ENCODE results near the gene TBL1Y.
"Not testable (repeated sequence)": the region's sequence is repeated elsewhere in the genome, so short reads cannot be mapped to it uniquely, and the experiment has no call there.

Gene TBL1Y

DNA sequence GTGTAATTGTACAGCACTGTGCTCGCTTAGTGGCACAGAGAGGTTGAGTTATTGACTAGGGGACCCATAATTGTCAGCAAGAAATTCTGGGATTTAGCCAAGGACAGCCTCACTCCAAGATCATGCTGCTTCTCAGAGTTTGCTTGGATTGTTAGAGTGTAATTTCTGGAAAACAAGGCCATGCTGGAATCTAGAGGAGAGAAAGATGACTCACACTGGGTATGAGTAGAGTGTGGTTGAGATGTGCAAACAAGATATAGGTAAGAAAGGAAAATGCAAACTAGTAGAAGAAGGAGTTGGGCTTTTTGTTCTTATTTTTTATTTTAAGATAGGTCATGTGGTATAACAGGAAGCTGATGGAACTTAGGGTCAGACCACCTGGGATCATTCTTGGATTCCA, 97.4 kb downstream of the TBL1Y start:
- H2AFZ ChIP-seq (ENCODE audit: low read length, unreplicated experiment) = no peak overlapping the region
- H3K79me2 ChIP-seq (ENCODE audit: control insufficient read depth, insufficient read depth, low read length, unreplicated experiment) = no peaks in the 10 kb centered on the region
- H3K4me3 ChIP-seq (ENCODE audit: low read depth, low read length) = no peak overlapping the region
- no peak overlapping the region for H3K27ac ChIP-seq (ENCODE audit: low read depth, low read length)
- no peaks in the 10 kb centered on the region for H3K36me3 ChIP-seq (ENCODE audit: insufficient read depth, low read length)
- H3K4me1 ChIP-seq (ENCODE audit: control insufficient read depth, insufficient read depth, low read length, unreplicated experiment) = no peaks in the 10 kb centered on the region
- H3K27me3 ChIP-seq (ENCODE audit: insufficient read depth, low read length) = no peaks in the 10 kb centered on the region

DNA sequence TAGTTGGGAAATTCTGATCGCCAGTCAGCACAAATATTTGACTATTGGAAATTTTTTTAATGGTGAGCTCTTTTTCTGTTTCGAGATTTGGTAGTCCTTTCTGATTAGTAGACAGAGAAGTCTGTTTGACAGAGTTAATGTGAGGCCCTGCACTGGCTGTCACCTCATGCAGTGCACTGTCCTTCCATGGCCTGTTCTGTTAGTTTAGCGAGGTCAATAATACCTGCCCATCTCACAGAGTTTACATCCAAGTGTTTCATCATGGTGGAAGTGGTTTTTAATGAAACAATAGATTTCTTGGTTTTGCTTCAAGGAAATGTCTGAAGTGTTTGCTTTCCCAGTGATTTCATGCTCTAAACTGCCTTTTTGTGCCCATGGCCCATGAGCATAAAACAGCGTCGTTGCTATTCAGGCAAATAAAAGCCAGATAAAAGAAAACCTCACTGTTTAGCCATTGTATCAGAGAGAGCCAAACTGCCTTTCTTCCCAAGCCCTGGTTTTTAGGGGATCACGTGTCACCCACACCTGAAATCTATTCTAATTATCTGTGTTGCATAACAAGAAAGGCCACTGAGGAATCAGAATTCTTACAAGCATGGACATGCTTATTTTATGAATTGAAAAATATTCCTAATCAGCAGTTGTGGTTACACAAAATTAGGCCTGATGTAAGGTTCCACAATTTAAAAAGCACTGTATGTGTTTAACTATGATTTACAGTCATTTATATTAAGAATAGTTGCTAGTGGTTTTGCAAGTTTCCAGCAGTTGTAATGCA, 98.3 kb downstream of the TBL1Y start:
- no peaks in the 10 kb centered on the region for H3K36me3 ChIP-seq (ENCODE audit: insufficient read depth, low read length)
- no peaks in the 10 kb centered on the region for H3K27me3 ChIP-seq (ENCODE audit: insufficient read depth, low read length)
- no peak overlapping the region for H2AFZ ChIP-seq (ENCODE audit: low read length, unreplicated experiment)
- no peaks in the 10 kb centered on the region for H3K4me1 ChIP-seq (ENCODE audit: control insufficient read depth, insufficient read depth, low read length, unreplicated experiment)
- no peak overlapping the region for H3K27ac ChIP-seq (ENCODE audit: low read depth, low read length)
- H3K4me3 ChIP-seq (ENCODE audit: low read depth, low read length) = no peak overlapping the region
- no peaks in the 10 kb centered on the region for H3K79me2 ChIP-seq (ENCODE audit: control insufficient read depth, insufficient read depth, low read length, unreplicated experiment)

DNA sequence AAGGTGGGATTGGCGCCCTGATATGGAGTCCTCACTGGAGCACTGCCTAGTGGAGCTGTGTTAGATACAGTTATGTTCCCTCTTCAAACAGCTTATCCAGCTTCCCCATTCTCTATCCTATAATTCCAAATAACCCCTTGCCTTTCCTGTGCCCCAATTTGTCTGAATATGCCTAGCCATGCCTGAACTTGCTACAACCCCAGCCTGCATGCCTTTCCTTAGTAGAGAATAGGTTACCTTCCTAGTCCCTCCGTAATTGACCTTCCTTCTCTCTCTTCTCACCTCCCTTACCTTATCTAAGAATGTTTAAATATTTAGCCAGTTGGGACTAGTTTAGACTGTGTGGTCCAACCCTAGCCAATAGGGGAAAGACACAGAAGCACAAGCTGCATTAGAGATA, 102.6 kb downstream of the TBL1Y start:
- no peaks in the 10 kb centered on the region for H3K79me2 ChIP-seq (ENCODE audit: control insufficient read depth, insufficient read depth, low read length, unreplicated experiment)
- H3K4me3 ChIP-seq (ENCODE audit: low read depth, low read length) = no peak overlapping the region
- H3K27me3 ChIP-seq (ENCODE audit: insufficient read depth, low read length) = no peaks in the 10 kb centered on the region
- H3K4me1 ChIP-seq (ENCODE audit: control insufficient read depth, insufficient read depth, low read length, unreplicated experiment) = no peaks in the 10 kb centered on the region
- H3K27ac ChIP-seq (ENCODE audit: low read depth, low read length) = no peak overlapping the region
- H3K36me3 ChIP-seq (ENCODE audit: insufficient read depth, low read length) = no peaks in the 10 kb centered on the region
- no peak overlapping the region for H2AFZ ChIP-seq (ENCODE audit: low read length, unreplicated experiment)

DNA sequence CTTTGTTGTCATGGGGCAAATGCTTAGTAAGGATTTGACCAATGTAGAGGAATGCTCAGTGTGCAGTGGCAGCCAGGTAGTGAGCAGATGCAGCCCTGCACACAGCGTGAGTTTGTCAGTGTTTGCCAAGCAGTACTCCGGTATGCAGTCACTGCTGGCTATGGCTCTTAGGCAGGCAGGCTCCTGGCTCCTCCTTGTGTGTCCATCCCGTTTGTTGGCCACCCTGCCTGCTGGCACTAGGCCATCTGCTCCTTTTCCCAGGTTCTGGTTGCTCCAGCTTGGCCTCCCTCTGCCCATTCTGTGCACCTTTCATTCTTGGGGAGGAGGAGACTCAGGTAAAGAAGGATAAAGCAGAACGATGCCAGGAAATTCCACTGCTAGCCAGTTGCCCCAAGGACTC, 106.0 kb downstream of the TBL1Y start:
- H3K79me2 ChIP-seq (ENCODE audit: control insufficient read depth, insufficient read depth, low read length, unreplicated experiment) = no peaks in the 10 kb centered on the region
- no peak overlapping the region for H3K4me3 ChIP-seq (ENCODE audit: low read depth, low read length)
- no peak overlapping the region for H2AFZ ChIP-seq (ENCODE audit: low read length, unreplicated experiment)
- no peaks in the 10 kb centered on the region for H3K27me3 ChIP-seq (ENCODE audit: insufficient read depth, low read length)
- no peaks in the 10 kb centered on the region for H3K36me3 ChIP-seq (ENCODE audit: insufficient read depth, low read length)
- H3K27ac ChIP-seq (ENCODE audit: low read depth, low read length) = no peak overlapping the region
- no peaks in the 10 kb centered on the region for H3K4me1 ChIP-seq (ENCODE audit: control insufficient read depth, insufficient read depth, low read length, unreplicated experiment)

DNA sequence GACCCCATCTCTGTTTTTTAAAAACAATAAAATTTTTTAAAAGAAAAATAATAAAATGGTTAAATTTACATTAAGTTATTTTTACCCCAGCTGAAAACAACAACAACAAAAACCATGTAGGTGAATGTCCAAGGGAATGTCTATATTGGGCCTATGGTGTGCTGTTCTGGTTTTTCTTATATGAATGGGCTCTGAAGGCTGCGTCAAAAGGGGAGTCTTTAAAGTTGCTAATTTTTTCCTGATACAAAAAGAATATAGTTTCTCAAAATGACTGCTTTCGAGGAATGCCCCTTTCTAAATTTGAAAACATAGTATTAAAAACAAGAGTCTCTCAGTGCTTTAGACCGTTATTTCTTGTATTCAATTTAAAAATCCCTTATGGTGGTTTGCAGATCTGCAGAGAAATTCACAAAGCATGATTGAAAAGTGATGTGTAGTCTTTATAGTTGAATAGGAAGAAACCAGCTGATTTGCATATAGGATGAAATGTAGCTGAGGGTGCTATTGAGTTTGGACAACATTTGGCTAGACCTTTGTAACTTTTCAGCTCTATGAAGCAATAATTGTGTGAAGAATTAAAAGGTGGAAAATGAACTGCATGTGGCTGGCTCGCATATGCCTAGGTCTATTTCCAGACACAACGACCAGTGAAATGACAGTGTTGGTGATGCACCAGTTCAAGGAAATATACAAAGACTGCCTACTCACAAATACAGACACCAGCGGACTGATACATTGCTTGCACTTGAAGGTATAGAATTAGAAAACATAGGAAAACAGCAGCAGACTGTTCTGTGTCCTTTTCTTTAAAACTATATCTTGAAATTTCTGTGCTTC, 107.0 kb downstream of the TBL1Y start:
- Histone ChIP-seq H3K79me2 (ENCODE audit: control insufficient read depth, insufficient read depth, low read length, unreplicated experiment) (no peaks in the 10 kb centered on the region), H3K27me3 (ENCODE audit: insufficient read depth, low read length) (no peaks in the 10 kb centered on the region), H3K27ac (ENCODE audit: low read depth, low read length) (no peak overlapping the region), H3K4me3 (ENCODE audit: low read depth, low read length) (no peak overlapping the region), H3K4me1 (ENCODE audit: control insufficient read depth, insufficient read depth, low read length, unreplicated experiment) (no peaks in the 10 kb centered on the region), H2AFZ (ENCODE audit: low read length, unreplicated experiment) (no peak overlapping the region), H3K36me3 (ENCODE audit: insufficient read depth, low read length) (no peaks in the 10 kb centered on the region)

DNA sequence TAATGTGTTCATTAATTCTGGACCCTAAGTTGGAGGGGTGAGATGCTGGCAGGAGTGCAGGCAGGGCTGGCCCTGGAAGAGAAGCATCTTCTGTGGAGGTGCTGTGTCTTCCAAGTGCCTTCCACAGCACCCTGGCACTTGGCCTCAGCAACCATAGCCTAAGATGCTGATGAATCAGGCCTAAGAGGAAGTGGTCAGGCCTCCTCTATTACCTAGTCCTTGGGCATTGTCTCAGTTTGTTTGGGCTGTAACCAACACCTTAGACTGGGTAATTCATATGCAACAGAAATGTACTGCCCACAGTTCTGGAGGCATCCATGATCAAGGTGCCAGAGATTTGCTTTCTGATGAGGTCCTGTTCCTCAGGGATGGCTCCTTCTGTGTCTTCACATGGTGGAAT, 128.5 kb downstream of the TBL1Y start:
- no peaks in the 10 kb centered on the region for H3K36me3 ChIP-seq (ENCODE audit: insufficient read depth, low read length)
- H3K27me3 ChIP-seq (ENCODE audit: insufficient read depth, low read length) = no peaks in the 10 kb centered on the region
- no peak overlapping the region for H3K27ac ChIP-seq (ENCODE audit: low read depth, low read length)
- H3K79me2 ChIP-seq (ENCODE audit: control insufficient read depth, insufficient read depth, low read length, unreplicated experiment) = no peaks in the 10 kb centered on the region
- H2AFZ ChIP-seq (ENCODE audit: low read length, unreplicated experiment) = no peak overlapping the region
- no peaks in the 10 kb centered on the region for H3K4me1 ChIP-seq (ENCODE audit: control insufficient read depth, insufficient read depth, low read length, unreplicated experiment)
- H3K4me3 ChIP-seq (ENCODE audit: low read depth, low read length) = no peak overlapping the region

DNA sequence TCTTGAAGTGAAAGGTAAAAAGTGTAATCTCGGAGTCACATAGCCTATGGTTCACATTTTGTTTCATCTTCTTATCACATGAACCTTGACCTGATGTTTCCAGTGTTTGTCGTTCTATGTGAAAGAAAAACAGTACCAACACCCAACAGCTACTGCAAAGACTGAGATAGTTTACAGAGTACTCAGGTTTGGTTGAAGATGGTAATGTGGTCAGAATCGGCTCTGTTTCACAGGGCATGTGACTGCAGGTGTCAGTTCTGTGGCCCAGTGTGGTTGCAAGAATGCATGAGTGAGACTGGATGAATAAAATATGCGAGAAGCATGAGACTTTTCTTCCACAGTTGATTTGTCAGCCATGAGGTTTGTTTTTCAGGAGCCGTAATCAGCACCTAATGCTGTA, 130.2 kb downstream of the TBL1Y start:
- H3K27me3 ChIP-seq (ENCODE audit: insufficient read depth, low read length) = no peaks in the 10 kb centered on the region
- no peak overlapping the region for H2AFZ ChIP-seq (ENCODE audit: low read length, unreplicated experiment)
- H3K4me3 ChIP-seq (ENCODE audit: low read depth, low read length) = no peak overlapping the region
- no peaks in the 10 kb centered on the region for H3K36me3 ChIP-seq (ENCODE audit: insufficient read depth, low read length)
- no peaks in the 10 kb centered on the region for H3K4me1 ChIP-seq (ENCODE audit: control insufficient read depth, insufficient read depth, low read length, unreplicated experiment)
- no peak overlapping the region for H3K27ac ChIP-seq (ENCODE audit: low read depth, low read length)
- H3K79me2 ChIP-seq (ENCODE audit: control insufficient read depth, insufficient read depth, low read length, unreplicated experiment) = no peaks in the 10 kb centered on the region

DNA sequence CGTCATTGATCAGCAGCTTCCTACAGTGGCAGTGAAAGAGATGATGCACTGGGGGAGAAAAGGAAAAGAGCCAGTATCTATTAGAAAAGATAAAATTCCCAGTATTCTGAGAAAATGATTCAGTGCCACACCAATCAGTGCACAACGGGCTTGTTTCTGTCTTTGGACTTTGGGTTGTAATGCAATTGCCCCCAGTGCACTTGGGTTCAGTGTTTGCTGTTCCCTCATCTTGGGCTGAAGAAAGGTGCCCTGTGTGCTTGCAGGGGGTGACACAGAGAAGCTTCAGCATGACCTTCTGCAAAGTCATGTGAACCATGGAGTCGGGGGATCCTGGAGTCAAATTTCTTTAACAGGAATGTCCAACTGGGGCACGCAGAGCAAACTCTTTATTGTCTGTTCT, 131.5 kb downstream of the TBL1Y start:
- Histone ChIP-seq H2AFZ (ENCODE audit: low read length, unreplicated experiment) (no peak overlapping the region), H3K4me1 (ENCODE audit: control insufficient read depth, insufficient read depth, low read length, unreplicated experiment) (no peaks in the 10 kb centered on the region), H3K27ac (ENCODE audit: low read depth, low read length) (no peak overlapping the region), H3K27me3 (ENCODE audit: insufficient read depth, low read length) (no peaks in the 10 kb centered on the region), H3K79me2 (ENCODE audit: control insufficient read depth, insufficient read depth, low read length, unreplicated experiment) (no peaks in the 10 kb centered on the region), H3K36me3 (ENCODE audit: insufficient read depth, low read length) (no peaks in the 10 kb centered on the region), H3K4me3 (ENCODE audit: low read depth, low read length) (no peak overlapping the region)

DNA sequence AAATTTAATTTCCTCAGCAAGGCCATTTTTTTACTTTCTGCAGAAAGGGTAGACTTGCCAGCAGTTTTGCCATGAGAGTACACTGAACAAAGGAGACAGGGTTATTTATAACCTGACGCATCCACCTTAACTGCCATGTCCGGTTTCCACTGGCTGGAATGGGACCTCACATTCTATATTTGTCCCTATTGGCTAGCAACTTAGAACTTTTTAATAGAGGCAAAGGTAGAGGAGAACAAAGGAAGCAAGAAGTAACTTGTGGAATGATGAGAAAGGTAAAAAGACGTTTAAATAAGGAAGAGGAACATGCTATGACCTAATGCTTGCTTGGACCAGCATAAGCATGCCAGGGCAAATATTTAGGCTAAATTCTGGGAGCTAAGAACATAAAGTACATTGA, 142.0 kb downstream of the TBL1Y start:
- H3K27ac ChIP-seq (ENCODE audit: low read depth, low read length); H3K27me3 ChIP-seq (ENCODE audit: insufficient read depth, low read length); H3K4me3 ChIP-seq (ENCODE audit: low read depth, low read length); H3K4me1 ChIP-seq (ENCODE audit: control insufficient read depth, insufficient read depth, low read length, unreplicated experiment); H2AFZ ChIP-seq (ENCODE audit: low read length, unreplicated experiment); H3K36me3 ChIP-seq (ENCODE audit: insufficient read depth, low read length); H3K79me2 ChIP-seq (ENCODE audit: control insufficient read depth, insufficient read depth, low read length, unreplicated experiment): not testable (repeated sequence)

DNA sequence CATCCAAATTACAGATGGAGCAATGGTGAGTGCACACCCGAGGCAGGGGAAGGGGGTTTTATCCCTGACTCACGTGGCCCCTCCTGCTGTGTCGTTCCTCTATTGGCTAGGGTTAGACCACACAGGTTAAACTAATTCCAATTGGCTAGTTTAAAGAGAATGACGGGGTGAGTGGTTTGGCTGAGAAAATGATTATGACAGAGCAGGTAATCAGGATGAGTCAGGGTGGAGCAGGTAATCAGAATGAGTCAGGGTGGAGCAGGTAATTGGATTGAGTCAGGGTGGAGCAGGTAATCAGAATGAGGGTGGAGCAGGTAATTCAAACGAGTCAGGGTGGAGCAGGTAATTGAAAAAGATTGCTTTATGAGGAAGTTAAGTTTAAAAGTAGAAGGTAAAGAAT, 146.4 kb downstream of the TBL1Y start:
- no peaks in the 10 kb centered on the region for H3K27me3 ChIP-seq (ENCODE audit: insufficient read depth, low read length)
- no peaks in the 10 kb centered on the region for H3K79me2 ChIP-seq (ENCODE audit: control insufficient read depth, insufficient read depth, low read length, unreplicated experiment)
- H3K4me3 ChIP-seq (ENCODE audit: low read depth, low read length) = no peak overlapping the region
- H2AFZ ChIP-seq (ENCODE audit: low read length, unreplicated experiment) = no peak overlapping the region
- H3K4me1 ChIP-seq (ENCODE audit: control insufficient read depth, insufficient read depth, low read length, unreplicated experiment) = no peaks in the 10 kb centered on the region
- no peaks in the 10 kb centered on the region for H3K36me3 ChIP-seq (ENCODE audit: insufficient read depth, low read length)
- no peak overlapping the region for H3K27ac ChIP-seq (ENCODE audit: low read depth, low read length)

DNA sequence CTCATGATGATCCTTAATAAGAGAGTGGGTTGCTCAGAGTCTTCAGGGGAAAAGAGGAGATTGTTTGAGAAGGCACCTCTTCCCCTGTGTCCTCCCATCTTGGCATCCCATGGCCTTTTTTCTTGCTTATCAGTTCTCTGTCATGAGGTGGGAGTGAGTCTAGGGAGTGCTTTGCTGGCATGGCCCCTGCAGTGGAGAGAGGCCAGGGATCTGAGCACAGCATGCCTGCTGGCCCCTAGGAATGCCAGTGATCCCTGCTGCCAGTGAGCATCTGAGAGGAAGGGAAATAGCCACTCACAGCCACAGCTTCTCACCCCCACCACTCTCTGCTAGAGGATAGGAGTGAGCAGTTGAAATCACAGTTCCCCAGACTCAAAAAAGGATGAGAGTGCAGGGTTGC, 168.2 kb downstream of the TBL1Y start:
- Histone ChIP-seq H2AFZ (ENCODE audit: low read length, unreplicated experiment) (no peak overlapping the region), H3K27me3 (ENCODE audit: insufficient read depth, low read length) (no peaks in the 10 kb centered on the region), H3K27ac (ENCODE audit: low read depth, low read length) (no peak overlapping the region), H3K4me1 (ENCODE audit: control insufficient read depth, insufficient read depth, low read length, unreplicated experiment) (no peaks in the 10 kb centered on the region), H3K4me3 (ENCODE audit: low read depth, low read length) (no peak overlapping the region), H3K36me3 (ENCODE audit: insufficient read depth, low read length) (no peaks in the 10 kb centered on the region), H3K79me2 (ENCODE audit: control insufficient read depth, insufficient read depth, low read length, unreplicated experiment) (no peaks in the 10 kb centered on the region)

Measured in ACC112 (cell line).